ENCODE data around the gene ADCY3. TPM values are rescaled to one million over a fixed set of nuclear protein-coding genes. Genes with fewer than 3 reads are reported as not detected.

The ADCY3 gene
- total and polyA plus RNA-seq, 10 of the 15 experiments (the other 5 are each of a cell fraction or from before 2014, with no cell fraction given): 2.8 to 102 (median 50.4) TPM

- Histone ChIP-seq H3K4me3 (no peak overlapping the region), H3K27ac (ENCODE audit: control insufficient read depth, insufficient read depth) (no peak overlapping the region), H3K9me3 (replicated peaks; ENCODE audit: control insufficient read depth, insufficient read depth, low read length) (no peaks in the 10 kb centered on the region), H3K4me2 (ENCODE audit: control insufficient read depth, insufficient read depth) (no peak overlapping the region), H3K4me1 (ENCODE audit: control insufficient read depth, insufficient read depth, low read length) (no peaks in the 10 kb centered on the region), H3K79me2 (ENCODE audit: control insufficient read depth, insufficient read depth, low read length) (no peaks in the 10 kb centered on the region), H3K36me3 (ENCODE audit: control insufficient read depth in 2 of 2, insufficient read depth in 2 of 2, low read length in 1 of 2) (peaks cover 6% of the 10 kb centered on the region in 2 experiments; a peak in 3 of 4 replicates), H3K9ac (ENCODE audit: control insufficient read depth, insufficient read depth, low read length) (no peak overlapping the region), H4K20me1 (ENCODE audit: control insufficient read depth, insufficient read depth) (no peaks in the 10 kb centered on the region), H3K27me3 (replicated peaks in 1 of 2; ENCODE audit: control insufficient read depth in 2 of 2, insufficient read depth in 2 of 2, low read length in 1 of 2) (no peaks in the 10 kb centered on the region), H2AFZ (ENCODE audit: control insufficient read depth, low read depth, low read length) (no peak overlapping the region)
- ChIA-PET POLR2A (no interaction called here), SMC1A (ENCODE audit: uncharacterized antibody, unreplicated experiment) (no interaction called here), CTCF (interaction anchor here (1.7 kb wide), 1 partner anchor 422 kb away, joined by 6 read pairs; no protein-coding TSS in a partner anchor), RAD21 (ENCODE audit: unreplicated experiment) (no interaction called here)
- DNase-seq (ENCODE audit: low read depth, low spot score): no peak
- TSS peak; percentile 45 for BruUV-seq (replicated peaks)
- 97% methylated on average over 22 of the region's 22 CpGs for WGBS (ENCODE audit: insufficient coverage, insufficient replicate concordance, low lambda C conversion rate, missing lambda C conversion rate)
- in situ Hi-C loops (cut with MboI) (no loop called here), intact Hi-C loops (cut with micrococcal nuclease; ENCODE audit: unreplicated experiment) (no loop called here)
- FAIRE-seq: no peak
- ATAC-seq: no peak
- no peak for TF ChIP-seq NFXL1 (IDR thresholded peaks at IDR 0.05; ENCODE audit: borderline replicate concordance)
- TF ChIP-seq MYC (IDR thresholded peaks at IDR 0.05; ENCODE audit: insufficient read depth, insufficient read length, insufficient replicate concordance, low read length, severe bottlenecking): no peak
- no peak for TF ChIP-seq LARP7 (IDR thresholded peaks at IDR 0.05)
Measured at GRCh38 chr2:24832931-24833701, 86.9 kb downstream of the ADCY3 start.

- no peak for FAIRE-seq
- 77% methylated on average over 9 of the region's 9 CpGs for WGBS (ENCODE audit: insufficient coverage, insufficient replicate concordance, low lambda C conversion rate, missing lambda C conversion rate)
- TF ChIP-seq GATAD2B (conservative IDR thresholded peaks at IDR 0.05; ENCODE audit: low read depth): no peak
- no peak for TF ChIP-seq ATF7 (IDR thresholded peaks at IDR 0.05; ENCODE audit: low read depth)
- TF ChIP-seq MTA2 (IDR thresholded peaks at IDR 0.05; ENCODE audit: low read depth): no peak
- TF ChIP-seq ZNF384 (IDR thresholded peaks at IDR 0.05; ENCODE audit: borderline replicate concordance, low read depth, low read length): no peak
- no peak for TF ChIP-seq YY1 (IDR thresholded peaks at IDR 0.05; ENCODE audit: low read depth, low read length)
- no peak for TF ChIP-seq CEBPB (IDR thresholded peaks at IDR 0.05; ENCODE audit: borderline replicate concordance in 1 of 2, low read depth in 2 of 2, low read length in 2 of 2)
- no peak for TF ChIP-seq HCFC1 (IDR thresholded peaks at IDR 0.05; ENCODE audit: low read length)
- no peak for TF ChIP-seq NR2C1 (IDR thresholded peaks at IDR 0.05)
- no peak for TF ChIP-seq CREB1 (IDR thresholded peaks at IDR 0.05; ENCODE audit: low read depth)
- no peak for TF ChIP-seq SUZ12 (IDR thresholded peaks at IDR 0.05; ENCODE audit: unreplicated experiment)
- no peak for TF ChIP-seq CEBPZ (IDR thresholded peaks at IDR 0.05; ENCODE audit: low read depth, low read length)
- no peak for TF ChIP-seq SIN3A (IDR thresholded peaks at IDR 0.05; ENCODE audit: low read depth, low read length)
Measured at GRCh38 chr2:24832521-24832920, 87.5 kb downstream of the ADCY3 start.

More at GRCh38 chr2:24832521-24832920, 87.5 kb downstream of the ADCY3 start:
- H3K27ac ChIP-seq (ENCODE audit: control insufficient read depth, insufficient read depth): no peak overlapping the region
- POLR2A ChIA-PET: no interaction called here
- H4K20me1 ChIP-seq (ENCODE audit: control insufficient read depth, insufficient read depth): no peaks in the 10 kb centered on the region; the same call in 1 of the 2 replicates
- in situ Hi-C loops (cut with MboI) (no loop called here), intact Hi-C loops (cut with micrococcal nuclease; ENCODE audit: unreplicated experiment) (no loop called here)
- no peaks in the 10 kb centered on the region for H3K27me3 ChIP-seq (replicated peaks in 1 of 2; ENCODE audit: control insufficient read depth in 2 of 2, insufficient read depth in 2 of 2, low read length in 1 of 2)
- no peak overlapping the region for H3K4me3 ChIP-seq
- H3K4me2 ChIP-seq (ENCODE audit: control insufficient read depth, insufficient read depth): no peak overlapping the region
- BruUV-seq (replicated peaks): no TSS peak
- no peaks in the 10 kb centered on the region for H3K4me1 ChIP-seq (ENCODE audit: control insufficient read depth, insufficient read depth, low read length)
- H3K36me3 ChIP-seq (ENCODE audit: control insufficient read depth in 2 of 2, insufficient read depth in 2 of 2, low read length in 1 of 2): peaks cover 5 to 6% of the 10 kb centered on the region in 2 experiments; a peak in 3 of 4 replicates
- H3K9ac ChIP-seq (ENCODE audit: control insufficient read depth, insufficient read depth, low read length): no peak overlapping the region
- CTCF ChIA-PET: interaction anchor here (1.7 kb wide), 1 partner anchor 422 kb away, joined by 6 read pairs; no protein-coding TSS in a partner anchor
- DNase-seq (ENCODE audit: low read depth, low spot score) (no peak), ATAC-seq (no peak)
- no peaks in the 10 kb centered on the region for H3K9me3 ChIP-seq (replicated peaks; ENCODE audit: control insufficient read depth, insufficient read depth, low read length)
- RAD21 ChIA-PET (ENCODE audit: unreplicated experiment): no interaction called here
- H2AFZ ChIP-seq (ENCODE audit: control insufficient read depth, low read depth, low read length): no peak overlapping the region
- H3K79me2 ChIP-seq (ENCODE audit: control insufficient read depth, insufficient read depth, low read length): no peaks in the 10 kb centered on the region
- SMC1A ChIA-PET (ENCODE audit: uncharacterized antibody, unreplicated experiment): no interaction called here
